K562 (cell line): Measurements from ENCODE around the gene AK2.

ENCODE experiments used
- CTCF ChIP-seq, 3 experiments: IDR thresholded peaks in 2 of 3; conservative IDR thresholded peaks in 1 of 3; 2 replicates each; pipeline ENCODE4 v1.5.1; 2011 to 2012; ENCODE audit warnings: low read length in 3 of 3, mild to moderate bottlenecking in 3 of 3, control low read depth in 2 of 3, improper control_type of control experiment in 1 of 3, inconsistent platforms in 1 of 3, low read depth in 1 of 3, mixed read lengths in 1 of 3, moderate library complexity in 1 of 3; ENCODE audit not compliant: insufficient read depth in 2 of 3
- HSF4 ChIP-seq: fragments of 250-450 bp; sonication (Bioruptor Pico); IDR thresholded peaks from 2 replicates; pipeline ENCODE4 v2.1.2; 2022; ENCODE audit warnings: mild to moderate bottlenecking, moderate library complexity, borderline replicate concordance
- JUNB ChIP-seq: fragments of 450-650 bp; formaldehyde crosslinking; conservative IDR thresholded peaks from 2 replicates; pipeline ENCODE4 v1.4.0; 2020; ENCODE audit warnings: mild to moderate bottlenecking
- JUND ChIP-seq, 2 experiments: IDR thresholded peaks; 2 replicates in 1 of 2; 3 replicates in 1 of 2; pipeline ENCODE4 v1.6.1; 2011; ENCODE audit warnings: borderline replicate concordance in 2 of 2, low read depth in 2 of 2, low read length in 2 of 2, improper control_type of control experiment in 1 of 2, missing biosample characterization in 1 of 2, missing genetic modification characterization in 1 of 2, missing genetic modification reagents in 1 of 2
- POLR2AphosphoS5 ChIP-seq: IDR thresholded peaks from 2 replicates; pipeline ENCODE4 v1.6.1; 2011; ENCODE audit warnings: mild to moderate bottlenecking, low read depth, low read length, moderate library complexity; ENCODE audit not compliant: control insufficient read depth, insufficient read depth
- SP1 ChIP-seq: sonication (generic); formaldehyde crosslinking; IDR thresholded peaks from 2 replicates; pipeline ENCODE4 v1.8.1; 2022; ENCODE audit warnings: mild to moderate bottlenecking, missing genetic modification reagents
- THAP12 ChIP-seq: fragments of 250-450 bp; sonication (Bioruptor Pico); IDR thresholded peaks from 2 replicates; pipeline ENCODE4 v1.9.0; 2021; ENCODE audit warnings: mild to moderate bottlenecking, inconsistent platforms
- ZNF75A ChIP-seq: fragments of 450-650 bp; formaldehyde crosslinking; IDR thresholded peaks from 2 replicates; pipeline ENCODE4 v1.4.0; 2020; ENCODE audit warnings: mild to moderate bottlenecking
- TF ChIP-seq, protein P1 (sequence below): fragments of 450-650 bp; IDR thresholded peaks from 2 replicates; pipeline ENCODE4 v1.7.1; 2018; ENCODE audit warnings: mild to moderate bottlenecking, low read depth; ENCODE audit not compliant: partially characterized antibody
- TF ChIP-seq, protein P2 (sequence below): sonication (generic); formaldehyde crosslinking; IDR thresholded peaks from 2 replicates; pipeline ENCODE4 v1.8.1; 2023; ENCODE audit warnings: mild to moderate bottlenecking, missing genetic modification reagents

- TF ChIP-seq SP1 (CRISPR knock-in tag) = no peak
- TF ChIP-seq, protein P1, sequence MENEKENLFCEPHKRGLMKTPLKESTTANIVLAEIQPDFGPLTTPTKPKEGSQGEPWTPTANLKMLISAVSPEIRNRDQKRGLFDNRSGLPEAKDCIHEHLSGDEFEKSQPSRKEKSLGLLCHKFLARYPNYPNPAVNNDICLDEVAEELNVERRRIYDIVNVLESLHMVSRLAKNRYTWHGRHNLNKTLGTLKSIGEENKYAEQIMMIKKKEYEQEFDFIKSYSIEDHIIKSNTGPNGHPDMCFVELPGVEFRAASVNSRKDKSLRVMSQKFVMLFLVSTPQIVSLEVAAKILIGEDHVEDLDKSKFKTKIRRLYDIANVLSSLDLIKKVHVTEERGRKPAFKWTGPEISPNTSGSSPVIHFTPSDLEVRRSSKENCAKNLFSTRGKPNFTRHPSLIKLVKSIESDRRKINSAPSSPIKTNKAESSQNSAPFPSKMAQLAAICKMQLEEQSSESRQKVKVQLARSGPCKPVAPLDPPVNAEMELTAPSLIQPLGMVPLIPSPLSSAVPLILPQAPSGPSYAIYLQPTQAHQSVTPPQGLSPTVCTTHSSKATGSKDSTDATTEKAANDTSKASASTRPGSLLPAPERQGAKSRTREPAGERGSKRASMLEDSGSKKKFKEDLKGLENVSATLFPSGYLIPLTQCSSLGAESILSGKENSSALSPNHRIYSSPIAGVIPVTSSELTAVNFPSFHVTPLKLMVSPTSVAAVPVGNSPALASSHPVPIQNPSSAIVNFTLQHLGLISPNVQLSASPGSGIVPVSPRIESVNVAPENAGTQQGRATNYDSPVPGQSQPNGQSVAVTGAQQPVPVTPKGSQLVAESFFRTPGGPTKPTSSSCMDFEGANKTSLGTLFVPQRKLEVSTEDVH = no peak
- TF ChIP-seq POLR2AphosphoS5 = no peak
- no peak for TF ChIP-seq ZNF75A (CRISPR knock-in tag)
- TF ChIP-seq, protein P2, sequence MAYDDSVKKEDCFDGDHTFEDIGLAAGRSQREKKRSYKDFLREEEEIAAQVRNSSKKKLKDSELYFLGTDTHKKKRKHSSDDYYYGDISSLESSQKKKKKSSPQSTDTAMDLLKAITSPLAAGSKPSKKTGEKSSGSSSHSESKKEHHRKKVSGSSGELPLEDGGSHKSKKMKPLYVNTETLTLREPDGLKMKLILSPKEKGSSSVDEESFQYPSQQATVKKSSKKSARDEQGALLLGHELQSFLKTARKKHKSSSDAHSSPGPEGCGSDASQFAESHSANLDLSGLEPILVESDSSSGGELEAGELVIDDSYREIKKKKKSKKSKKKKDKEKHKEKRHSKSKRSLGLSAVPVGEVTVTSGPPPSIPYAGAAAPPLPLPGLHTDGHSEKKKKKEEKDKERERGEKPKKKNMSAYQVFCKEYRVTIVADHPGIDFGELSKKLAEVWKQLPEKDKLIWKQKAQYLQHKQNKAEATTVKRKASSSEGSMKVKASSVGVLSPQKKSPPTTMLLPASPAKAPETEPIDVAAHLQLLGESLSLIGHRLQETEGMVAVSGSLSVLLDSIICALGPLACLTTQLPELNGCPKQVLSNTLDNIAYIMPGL = no peak
- no peak for TF ChIP-seq THAP12 (CRISPR knock-in tag)
- no peak for TF ChIP-seq JUNB
- no peak for TF ChIP-seq JUND (IDR thresholded peaks at IDR 0.05; ENCODE audit: borderline replicate concordance, low read depth, low read length)
- no peak for TF ChIP-seq JUND (tag; IDR thresholded peaks at IDR 0.05; ENCODE audit: borderline replicate concordance, low read depth, low read length)
- no peak for TF ChIP-seq HSF4 (CRISPR knock-in tag)
- no peak for TF ChIP-seq CTCF (IDR thresholded peaks at IDR 0.05 in 2 of 3, conservative IDR thresholded peaks at IDR 0.05 in 1 of 3; ENCODE audit: insufficient read depth in 2 of 3, low read depth in 1 of 3, low read length in 3 of 3)
Measured at GRCh38 chr1:33081554-33082305, 45.0 kb upstream of the AK2 start.
